ENCODE measurements around the gene RALGPS1. TPM values are rescaled to one million over a fixed set of nuclear protein-coding genes. Genes with fewer than 3 reads are reported as not detected.

RALGPS1 gene
- total and polyA plus RNA-seq, 2 of the 8 experiments (the other 6 are each of a cell fraction or from before 2014, with no cell fraction given), result 20.0 to 23.5 TPM

DNA sequence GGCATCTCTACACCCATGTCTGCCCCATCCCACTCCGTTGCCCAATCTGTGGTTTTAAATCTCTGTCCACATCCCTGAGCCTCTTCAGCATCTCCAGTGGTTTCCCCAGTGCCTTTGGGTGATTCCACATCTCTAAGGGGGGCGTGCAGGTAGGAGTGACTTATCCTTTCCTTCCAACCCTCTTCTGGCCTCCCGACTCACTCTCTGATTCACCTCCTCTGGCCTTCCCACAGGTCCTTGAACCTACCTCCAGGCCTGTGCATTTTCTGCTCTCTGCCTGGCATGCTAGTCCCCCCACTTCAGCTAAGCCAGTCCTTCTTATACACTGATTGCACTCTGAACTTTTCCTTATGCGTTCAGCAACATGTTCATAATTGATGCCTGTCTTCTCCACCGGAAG lies 99.0 kb downstream of the RALGPS1 start:
- Histone ChIP-seq H3K4me3 (ENCODE audit: extremely low read depth in 1 of 4, insufficient read depth in 2 of 4, low read depth in 3 of 4, low read length in 4 of 4) (no peak overlapping the region), H2BK12ac (ENCODE audit: low read depth, low read length) (no peak overlapping the region), H2BK15ac (ENCODE audit: low read length) (no peak overlapping the region), H3K9me3 (ENCODE audit: insufficient read depth in 2 of 2, low read depth in 1 of 2, low read length in 1 of 2) (no peaks in the 10 kb centered on the region), H3K79me2 (ENCODE audit: control insufficient read depth in 1 of 2, insufficient read depth in 2 of 2, low read length in 2 of 2) (no peaks in the 10 kb centered on the region), H3K18ac (ENCODE audit: extremely low read depth, low read length) (no peak overlapping the region), H4K8ac (ENCODE audit: extremely low read depth, insufficient read depth, low read length) (no peak overlapping the region), H3K23me2 (ENCODE audit: low read depth, low read length) (no peaks in the 10 kb centered on the region), H3K79me1 (ENCODE audit: low read depth, low read length) (no peaks in the 10 kb centered on the region), H2AFZ (ENCODE audit: low read length) (no peak overlapping the region), H4K91ac (replicated peaks; ENCODE audit: insufficient read length, low read length) (no peak overlapping the region), H2BK5ac (ENCODE audit: low read depth, low read length) (no peak overlapping the region), H3K4me1 (replicated peaks in 1 of 4; ENCODE audit: control insufficient read depth in 3 of 4, insufficient read depth in 4 of 4, low read length in 3 of 4) (peaks cover 0 to 5% (median 1%) of the 10 kb centered on the region in 4 experiments; a peak in 2 of 7 replicates), H3K4me2 (ENCODE audit: insufficient read depth in 1 of 2, low read depth in 2 of 2, low read length in 2 of 2) (no peak overlapping the region), H3K56ac (replicated peaks; ENCODE audit: insufficient read length, low read depth, low read length) (no peak overlapping the region), H2BK20ac (ENCODE audit: low read length) (no peak overlapping the region), H3K23ac (ENCODE audit: insufficient read length) (no peak overlapping the region), H2AK5ac (ENCODE audit: low read depth, low read length) (peak overlapping the region; percentile 95; the same call in 1 of the 2 replicates), H3K36me3 (ENCODE audit: control insufficient read depth in 2 of 4, insufficient read depth in 4 of 4, low read length in 3 of 4) (no peaks in the 10 kb centered on the region), H3K27me3 (replicated peaks in 1 of 4; ENCODE audit: control insufficient read depth in 3 of 4, extremely low read depth in 1 of 4, insufficient read depth in 3 of 4, low read length in 3 of 4) (no peaks in the 10 kb centered on the region), H3K14ac (ENCODE audit: insufficient read length) (no peak overlapping the region), H4K20me1 (replicated peaks in 1 of 2; ENCODE audit: control insufficient read depth in 1 of 2, insufficient read depth in 2 of 2, low read length in 2 of 2) (peaks cover 0 to 2% of the 10 kb centered on the region in 2 experiments), H3K27ac (ENCODE audit: low read depth, low read length) (no peak overlapping the region), H2BK120ac (replicated peaks; ENCODE audit: low read depth, low read length) (no peak overlapping the region), H4K5ac (ENCODE audit: insufficient read length, low read depth, low read length) (no peak overlapping the region), H3K4ac (replicated peaks; ENCODE audit: insufficient read length, low read depth, low read length) (no peak overlapping the region), H3K9ac (replicated peaks in 1 of 4; ENCODE audit: extremely low read depth in 1 of 4, low read depth in 3 of 4, low read length in 3 of 4) (no peak overlapping the region)
- CTCF ChIA-PET (ENCODE audit: partially characterized antibody), result interaction anchor here (0.6 to 1.0 kb wide), 2 partner anchors 10 to 13 kb away, joined by 3 read pairs; no protein-coding TSS in a partner anchor
- 91% methylated on average over 5 of the region's 5 CpGs; no CpG with 5 or more reads in 1 of the 2 experiments for WGBS, 2 experiments (ENCODE audit: extremely low coverage in 1 of 2, insufficient coverage in 1 of 2, insufficient read length in 1 of 2, insufficient replicate concordance in 2 of 2, low coverage in 1 of 2, low lambda C conversion rate in 2 of 2, missing lambda C conversion rate in 1 of 2)
- DNase-seq (ENCODE audit: low read depth in 1 of 2, low spot score in 2 of 2) (no peak), FAIRE-seq (no peak)
- POLR2A ChIA-PET (ENCODE audit: partially characterized antibody), result no interaction called here
- TF ChIP-seq CREB1 (IDR thresholded peaks at IDR 0.05) (no peak), FOSL1 (IDR thresholded peaks at IDR 0.05; ENCODE audit: insufficient read depth, low read depth, low read length) (no peak), TCF12 (IDR thresholded peaks at IDR 0.05; ENCODE audit: low read depth, low read length) (no peak), GTF2F1 (IDR thresholded peaks at IDR 0.05; ENCODE audit: borderline replicate concordance, low read depth, low read length) (no peak), CHD1 (IDR thresholded peaks at IDR 0.05; ENCODE audit: low read depth, low read length) (no peak), POLR2AphosphoS5 (IDR thresholded peaks at IDR 0.05; ENCODE audit: low read depth, low read length) (no peak), RXRA (IDR thresholded peaks at IDR 0.05; ENCODE audit: insufficient read depth, low read depth, low read length) (no peak), TAF1 (IDR thresholded peaks at IDR 0.05; ENCODE audit: low read depth, low read length) (no peak), BRCA1 (IDR thresholded peaks at IDR 0.05; ENCODE audit: low read depth, low read length) (no peak), JUN (IDR thresholded peaks at IDR 0.05; ENCODE audit: low read depth, low read length) (no peak), TBP (IDR thresholded peaks at IDR 0.05; ENCODE audit: low read depth, low read length) (no peak), KDM5A (IDR thresholded peaks at IDR 0.05; ENCODE audit: low read length) (no peak), BACH1 (IDR thresholded peaks at IDR 0.05; ENCODE audit: low read length) (no peak), CHD2 (IDR thresholded peaks at IDR 0.05; ENCODE audit: low read length) (no peak), SP1 (IDR thresholded peaks at IDR 0.05; ENCODE audit: low read depth, low read length) (no peak), SIX5 (IDR thresholded peaks at IDR 0.05; ENCODE audit: low read depth, low read length) (no peak)
- TF ChIP-seq, protein P1, sequence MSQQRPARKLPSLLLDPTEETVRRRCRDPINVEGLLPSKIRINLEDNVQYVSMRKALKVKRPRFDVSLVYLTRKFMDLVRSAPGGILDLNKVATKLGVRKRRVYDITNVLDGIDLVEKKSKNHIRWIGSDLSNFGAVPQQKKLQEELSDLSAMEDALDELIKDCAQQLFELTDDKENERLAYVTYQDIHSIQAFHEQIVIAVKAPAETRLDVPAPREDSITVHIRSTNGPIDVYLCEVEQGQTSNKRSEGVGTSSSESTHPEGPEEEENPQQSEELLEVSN (IDR thresholded peaks at IDR 0.05), result no peak

Data from H1 (cell line).